ENCODE measurements around the gene FCHSD2. TPM values are rescaled to one million over a fixed set of nuclear protein-coding genes. Genes with fewer than 3 reads are reported as not detected.

Gene FCHSD2
- total and polyA plus RNA-seq, 2 of the 8 experiments (the other 6 are each of a cell fraction or from before 2014, with no cell fraction given): 4.1 to 7.8 TPM

DNA sequence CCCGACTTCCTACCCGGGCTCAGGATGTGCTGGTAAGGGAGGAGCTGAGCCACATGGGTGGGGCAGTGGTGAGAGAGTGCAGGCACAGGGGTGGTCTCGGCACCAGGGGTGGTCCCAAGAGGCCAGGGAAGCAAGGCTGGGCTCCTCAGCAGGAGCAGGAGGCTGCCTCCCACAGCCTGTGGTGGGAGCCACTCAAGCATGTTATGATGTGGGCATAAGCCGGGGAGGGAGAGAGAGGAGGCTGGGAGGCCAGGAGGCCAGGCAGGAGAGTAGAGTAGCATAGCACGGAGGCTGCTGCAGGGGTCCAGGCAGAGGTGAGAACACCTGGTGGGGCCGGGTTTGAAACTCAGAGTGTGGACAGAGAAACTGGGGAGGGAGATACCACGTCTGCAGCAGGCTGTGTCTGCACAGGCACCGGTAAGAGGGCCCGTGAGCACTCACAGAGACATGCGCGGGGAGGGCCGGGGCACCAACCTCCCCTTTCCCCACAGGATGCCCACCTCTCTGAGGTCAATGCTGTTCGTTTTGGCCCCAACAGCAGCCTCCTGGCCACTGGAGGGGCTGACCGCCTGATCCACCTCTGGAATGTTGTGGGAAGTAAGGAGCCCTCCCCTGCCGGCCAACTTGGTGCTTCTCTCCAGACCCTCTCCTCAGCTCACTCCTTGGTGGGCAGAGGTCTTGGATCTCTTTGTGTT lies 317.2 kb downstream of the FCHSD2 start (continued):
- no peak for TF ChIP-seq ZNF274 (IDR thresholded peaks at IDR 0.05; ENCODE audit: borderline replicate concordance, extremely low read depth, low read length)
